KBM-7 (cell line): Measurements from ENCODE around the gene OR1N2.
"Not testable (repeated sequence)": the region's sequence is repeated elsewhere in the genome, so short reads cannot be mapped to it uniquely, and the experiment has no call there.

Experiments
- DNase-seq: peaks from one replicate; pipeline ENCODE4 v3.0.0-alpha.2; 2015
- in situ Hi-C: fragments of 300-500 bp; cut with MboI; formaldehyde crosslinking; loops from 2 replicates; pipeline ENCODE4 v1.14.3; 2020; ENCODE audit warnings: low sequenced_read_pairs, low pct_unique_long_range_greater_than_20kb, mixed read lengths

Gene OR1N2

DNA sequence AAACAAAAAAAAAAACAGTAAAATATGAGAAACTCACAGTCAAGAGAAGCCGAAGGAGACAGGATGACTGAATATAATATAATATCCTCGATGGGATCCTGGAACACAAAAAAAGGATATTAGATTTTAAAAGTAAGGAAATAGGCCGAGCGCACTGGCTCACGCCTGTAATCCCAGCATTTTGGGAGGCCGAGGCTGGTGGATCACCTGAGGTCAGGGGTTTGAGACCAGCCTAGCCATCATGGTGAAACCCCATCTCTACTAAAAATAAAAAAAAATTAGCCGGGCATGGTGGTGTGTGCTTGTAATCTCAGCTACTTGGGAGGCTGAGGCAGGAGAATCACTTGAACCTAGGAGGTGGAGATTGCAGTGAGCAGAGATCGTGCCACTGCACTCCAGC lies 30.4 kb downstream of the OR1N2 start, which contains the start of gene OR1L8:
Gene OR1L8, minus strand, starts transcription at position 101 of the 400 bp plus-strand sequence. CDS start 14,907 bp downstream, outside the sequence.
- DNase-seq, in situ Hi-C loops: not testable (repeated sequence)
